ENCODE measurements around the gene MYO19. TPM values are rescaled to one million over a fixed set of nuclear protein-coding genes. Genes with fewer than 3 reads are reported as not detected.

The MYO19 gene
- total RNA-seq, 1 experiment from 2014 or later, result 144 TPM

DNA sequence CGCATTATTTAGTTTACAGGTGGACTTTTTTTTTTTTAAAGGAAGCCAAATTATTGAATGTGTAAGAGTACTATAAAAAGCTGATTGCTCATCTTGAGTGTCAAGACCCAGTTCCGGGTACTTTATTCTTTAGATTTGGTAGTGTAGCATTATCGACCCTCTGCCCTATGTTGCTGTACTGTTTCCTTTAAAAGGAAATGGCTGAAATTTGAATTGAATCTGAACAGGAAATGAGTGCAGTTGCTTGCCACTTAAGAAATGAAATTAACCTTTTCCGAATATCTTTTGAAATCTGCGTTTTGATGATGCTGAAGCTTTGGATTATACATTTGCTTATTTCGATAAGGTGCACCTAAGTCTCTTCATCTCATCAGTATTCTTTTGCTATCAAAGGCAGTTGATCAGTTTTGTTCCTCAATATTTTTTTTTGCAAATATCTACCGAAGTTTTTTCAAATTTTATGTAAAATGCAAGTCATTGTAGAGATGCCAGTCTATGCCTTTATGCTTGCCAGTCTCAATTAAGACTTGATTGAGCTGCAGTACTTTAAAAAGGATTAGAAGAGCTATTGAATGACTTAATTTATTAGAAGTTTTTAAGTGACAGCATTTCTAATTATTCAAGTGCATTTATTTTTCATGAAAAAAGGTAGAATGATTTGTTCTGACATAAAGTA is 11.9 kb upstream of the MYO19 start:
- no peaks in the 10 kb centered on the region for H3K27me3 ChIP-seq (ENCODE audit: insufficient read depth, low read length)
- H2AFZ ChIP-seq (ENCODE audit: low read length), result no peak overlapping the region
- DNase-seq, result no peak
- peaks cover 5% of the 10 kb centered on the region for H3K23me2 ChIP-seq (ENCODE audit: insufficient read length, low read depth, low read length, poor library complexity, severe bottlenecking)
- Mint-ChIP-seq H3K4me3 (peak overlapping the region; percentile 87 to 95), H3K36me3 (ENCODE audit: insufficient read depth in 1 of 3, low read depth in 3 of 3) (peaks cover 0 to 13% (median 0%) of the 10 kb centered on the region in 3 experiments; a peak in 4 of 7 replicates), H3K27me3 (ENCODE audit: low read depth) (no peaks in the 10 kb centered on the region), H3K27ac (peak overlapping the region; percentile 38 to 97 (median 79); a peak in 5 of 7 replicates), H3K9me3 (no peaks in the 10 kb centered on the region), H3K4me1 (peaks cover 19 to 25% of the 10 kb centered on the region in 2 experiments)
- no peak overlapping the region for H3K18ac ChIP-seq (ENCODE audit: insufficient read length, low read depth, low read length)
- peak overlapping the region; percentile 90 for H3K9ac ChIP-seq (ENCODE audit: extremely low read depth, insufficient read length, low read length)
- no peaks in the 10 kb centered on the region for H3K9me3 ChIP-seq (ENCODE audit: control insufficient read depth, low read depth, low read length)
- H3K56ac ChIP-seq (ENCODE audit: insufficient read length, low read depth, low read length), result no peak overlapping the region
- H3K23ac ChIP-seq (ENCODE audit: insufficient read length, low read depth, low read length), result no peak overlapping the region
- H2AK5ac ChIP-seq (ENCODE audit: insufficient read length, low read length), result no peak overlapping the region
- no peak overlapping the region for H2BK15ac ChIP-seq (ENCODE audit: low read depth, low read length)
- no peak overlapping the region for H3K27ac ChIP-seq (ENCODE audit: insufficient read length, low read depth, low read length)
- WGBS (ENCODE audit: extremely low coverage, insufficient read length, low lambda C conversion rate), result no CpG with 5 or more reads among the region's 7 CpGs
- no peak overlapping the region for H3T11ph ChIP-seq (ENCODE audit: low read length)
- H4K8ac ChIP-seq (replicated peaks; ENCODE audit: insufficient read length, low read depth, low read length), result no peak overlapping the region
- H3K4ac ChIP-seq (ENCODE audit: low read depth, low read length), result no peak overlapping the region
- no peaks in the 10 kb centered on the region for H3K79me1 ChIP-seq (ENCODE audit: insufficient read depth, low read depth, low read length, poor library complexity, severe bottlenecking)
- no peak overlapping the region for H2BK5ac ChIP-seq (ENCODE audit: insufficient read length, low read length)
- H3K79me2 ChIP-seq (ENCODE audit: insufficient read depth, low read length), result peaks cover 13% of the 10 kb centered on the region; the same call in 1 of the 2 replicates
- H4K20me1 ChIP-seq (ENCODE audit: control insufficient read depth, insufficient read depth, insufficient read length), result no peaks in the 10 kb centered on the region
- H3K4me2 ChIP-seq (ENCODE audit: insufficient read depth, insufficient read length, low read length), result peak overlapping the region; percentile 84
- no peak overlapping the region for H4K91ac ChIP-seq (ENCODE audit: insufficient read length, low read depth, low read length)
- no peaks in the 10 kb centered on the region for H3K4me1 ChIP-seq (ENCODE audit: insufficient read depth, low read length)
- no peak overlapping the region for H2BK12ac ChIP-seq (ENCODE audit: insufficient read length, low read depth, low read length)
- TF ChIP-seq, protein P1, sequence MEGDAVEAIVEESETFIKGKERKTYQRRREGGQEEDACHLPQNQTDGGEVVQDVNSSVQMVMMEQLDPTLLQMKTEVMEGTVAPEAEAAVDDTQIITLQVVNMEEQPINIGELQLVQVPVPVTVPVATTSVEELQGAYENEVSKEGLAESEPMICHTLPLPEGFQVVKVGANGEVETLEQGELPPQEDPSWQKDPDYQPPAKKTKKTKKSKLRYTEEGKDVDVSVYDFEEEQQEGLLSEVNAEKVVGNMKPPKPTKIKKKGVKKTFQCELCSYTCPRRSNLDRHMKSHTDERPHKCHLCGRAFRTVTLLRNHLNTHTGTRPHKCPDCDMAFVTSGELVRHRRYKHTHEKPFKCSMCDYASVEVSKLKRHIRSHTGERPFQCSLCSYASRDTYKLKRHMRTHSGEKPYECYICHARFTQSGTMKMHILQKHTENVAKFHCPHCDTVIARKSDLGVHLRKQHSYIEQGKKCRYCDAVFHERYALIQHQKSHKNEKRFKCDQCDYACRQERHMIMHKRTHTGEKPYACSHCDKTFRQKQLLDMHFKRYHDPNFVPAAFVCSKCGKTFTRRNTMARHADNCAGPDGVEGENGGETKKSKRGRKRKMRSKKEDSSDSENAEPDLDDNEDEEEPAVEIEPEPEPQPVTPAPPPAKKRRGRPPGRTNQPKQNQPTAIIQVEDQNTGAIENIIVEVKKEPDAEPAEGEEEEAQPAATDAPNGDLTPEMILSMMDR (conservative IDR thresholded peaks at IDR 0.05), result no peak
- H2BK120ac ChIP-seq (ENCODE audit: low read depth, low read length, poor library complexity, severe bottlenecking), result no peak overlapping the region
- H2BK20ac ChIP-seq (ENCODE audit: low read depth, low read length, poor library complexity, severe bottlenecking), result no peak overlapping the region
- no peak overlapping the region for H4K5ac ChIP-seq (ENCODE audit: insufficient read length, low read depth, low read length)
- no peak overlapping the region for H3K14ac ChIP-seq (ENCODE audit: insufficient read depth, low read length)
